SU-DHL-6 (cell line): ENCODE data around the gene MRGPRF.

Experiments used
- H2AFZ ChIP-seq: fragments of 200-600 bp; sonication (generic); 2 replicates; pipeline ENCODE4 v1.6.1; 2014; ENCODE audit warnings: low read depth, mild to moderate bottlenecking, moderate library complexity, mixed read lengths, antibody characterized with exemption, low read length; ENCODE audit not compliant: severe bottlenecking
- H3F3A ChIP-seq: fragments of 200-600 bp; shearing (Covaris generic); 2 replicates; pipeline ENCODE4 v1.6.0; 2016; ENCODE audit warnings: antibody characterized with exemption, mild to moderate bottlenecking; ENCODE audit not compliant: insufficient read depth
- H3K27ac ChIP-seq: fragments of 200-600 bp; sonication (generic); 2 replicates; pipeline ENCODE4 v1.5.1; 2016; ENCODE audit warnings: low read depth, mild to moderate bottlenecking, low read length, moderate library complexity, mixed read lengths
- H3K27me3 ChIP-seq: fragments of 200-600 bp; sonication (generic), shearing (Covaris generic); 2 replicates; pipeline ENCODE4 v1.6.0; 2014; ENCODE audit warnings: mild to moderate bottlenecking, low read length
- H3K36me3 ChIP-seq: fragments of 200-600 bp; sonication (generic); 2 replicates; pipeline ENCODE4 v1.6.1; 2014; ENCODE audit warnings: mild to moderate bottlenecking, low read length, mixed read lengths
- H3K4me2 ChIP-seq: fragments of 300-600, 200-600 bp; shearing (Covaris generic), sonication (generic); 2 replicates; pipeline ENCODE4 v1.6.0; 2014; ENCODE audit warnings: low read length, low read depth, mild to moderate bottlenecking; ENCODE audit not compliant: poor library complexity, severe bottlenecking
- H3K4me3 ChIP-seq: fragments of 200-600 bp; sonication (generic); 2 replicates; pipeline ENCODE4 v1.5.1; 2014; ENCODE audit warnings: antibody characterized with exemption, low read length, mild to moderate bottlenecking, mixed read lengths; ENCODE audit not compliant: insufficient read depth, poor library complexity, severe bottlenecking
- H3K79me2 ChIP-seq: fragments of 200-600 bp; sonication (generic); 2 replicates; pipeline ENCODE4 v1.6.1; 2014; ENCODE audit warnings: mild to moderate bottlenecking, low read length, moderate library complexity; ENCODE audit not compliant: insufficient read depth
- H3K9ac ChIP-seq: fragments of 200-600 bp; sonication (generic); 2 replicates; pipeline ENCODE4 v1.7.0; 2014; ENCODE audit warnings: mild to moderate bottlenecking, low read length
- H3K9me2 ChIP-seq: fragments of 200-600 bp; sonication (generic); replicated peaks from 2 replicates; pipeline ENCODE4 v1.6.1; 2014; ENCODE audit warnings: low read length; ENCODE audit not compliant: insufficient read depth
- H3K9me3 ChIP-seq: fragments of 200-600 bp; sonication (generic); 2 replicates; pipeline ENCODE4 v1.6.1; 2014; ENCODE audit warnings: low read length, mixed read lengths; ENCODE audit not compliant: insufficient read depth
- H4K20me1 ChIP-seq: fragments of 200-600 bp; sonication (generic); 2 replicates; pipeline ENCODE4 v1.6.1; 2014; ENCODE audit warnings: low read depth, mild to moderate bottlenecking, antibody characterized with exemption, low read length, moderate library complexity, mixed read lengths
- EZH2phosphoT487 ChIP-seq: fragments of 200-600 bp; sonication (generic), shearing (Covaris generic); conservative IDR thresholded peaks from 2 replicates; pipeline ENCODE4 v1.6.1; 2018; ENCODE audit warnings: mild to moderate bottlenecking, antibody characterized with exemption, low read length, moderate library complexity, mixed read lengths
- TF ChIP-seq, protein P1 (sequence below): fragments of 200-600 bp; sonication (generic); IDR thresholded peaks from one replicate; pipeline ENCODE4 v1.5.1; 2017; ENCODE audit warnings: antibody characterized with exemption, mild to moderate bottlenecking, low read length, moderate library complexity; ENCODE audit not compliant: insufficient read depth, poor library complexity, severe bottlenecking

The MRGPRF gene

DNA sequence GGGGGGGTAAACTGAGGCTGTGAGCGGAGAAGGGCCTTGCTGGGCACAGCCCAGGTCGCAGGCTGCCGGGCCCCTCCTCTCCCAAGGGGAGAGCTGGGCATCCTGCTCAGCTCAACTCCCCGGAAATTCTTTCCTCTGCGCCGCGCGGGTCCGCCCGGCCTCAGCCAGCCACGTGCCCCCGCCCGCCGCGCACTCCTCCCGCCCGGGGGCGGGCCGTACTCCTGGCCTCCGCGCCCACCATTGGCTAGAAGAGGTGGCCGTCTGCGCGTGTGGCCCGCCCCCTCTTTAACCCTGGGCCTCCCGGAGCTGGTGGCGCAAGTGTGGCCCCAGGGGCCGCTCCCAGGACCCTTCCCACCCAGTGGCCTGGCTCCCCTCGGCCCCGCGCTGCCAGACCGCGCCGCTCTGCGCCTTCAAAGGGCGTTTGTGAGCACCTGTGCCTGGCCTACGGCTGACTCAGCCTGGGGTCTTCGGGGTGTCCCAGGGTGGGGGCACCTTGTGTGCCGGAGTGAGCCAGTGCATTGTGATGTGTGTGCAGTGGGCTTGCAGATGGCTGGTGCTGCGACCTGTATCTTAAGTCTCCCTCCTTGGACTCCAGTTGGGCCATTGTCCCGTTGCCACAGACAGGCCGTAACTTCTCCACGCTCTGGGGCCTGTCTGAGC is 2.0 kb downstream of the MRGPRF start:
- Histone ChIP-seq H3K9me2 (no peaks in the 10 kb centered on the region), H3K4me3 (no peak overlapping the region), H3K79me2 (no peaks in the 10 kb centered on the region), H3K9ac (no peak overlapping the region), H3K36me3 (no peaks in the 10 kb centered on the region), H3K27ac (no peak overlapping the region), H3K4me2 (no peak overlapping the region), H2AFZ (no peak overlapping the region), H3F3A (no peaks in the 10 kb centered on the region), H3K27me3 (no peaks in the 10 kb centered on the region), H4K20me1 (no peaks in the 10 kb centered on the region), H3K9me3 (no peaks in the 10 kb centered on the region)
- TF ChIP-seq EZH2phosphoT487: no peak
- TF ChIP-seq, protein P1, sequence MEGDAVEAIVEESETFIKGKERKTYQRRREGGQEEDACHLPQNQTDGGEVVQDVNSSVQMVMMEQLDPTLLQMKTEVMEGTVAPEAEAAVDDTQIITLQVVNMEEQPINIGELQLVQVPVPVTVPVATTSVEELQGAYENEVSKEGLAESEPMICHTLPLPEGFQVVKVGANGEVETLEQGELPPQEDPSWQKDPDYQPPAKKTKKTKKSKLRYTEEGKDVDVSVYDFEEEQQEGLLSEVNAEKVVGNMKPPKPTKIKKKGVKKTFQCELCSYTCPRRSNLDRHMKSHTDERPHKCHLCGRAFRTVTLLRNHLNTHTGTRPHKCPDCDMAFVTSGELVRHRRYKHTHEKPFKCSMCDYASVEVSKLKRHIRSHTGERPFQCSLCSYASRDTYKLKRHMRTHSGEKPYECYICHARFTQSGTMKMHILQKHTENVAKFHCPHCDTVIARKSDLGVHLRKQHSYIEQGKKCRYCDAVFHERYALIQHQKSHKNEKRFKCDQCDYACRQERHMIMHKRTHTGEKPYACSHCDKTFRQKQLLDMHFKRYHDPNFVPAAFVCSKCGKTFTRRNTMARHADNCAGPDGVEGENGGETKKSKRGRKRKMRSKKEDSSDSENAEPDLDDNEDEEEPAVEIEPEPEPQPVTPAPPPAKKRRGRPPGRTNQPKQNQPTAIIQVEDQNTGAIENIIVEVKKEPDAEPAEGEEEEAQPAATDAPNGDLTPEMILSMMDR: no peak

DNA sequence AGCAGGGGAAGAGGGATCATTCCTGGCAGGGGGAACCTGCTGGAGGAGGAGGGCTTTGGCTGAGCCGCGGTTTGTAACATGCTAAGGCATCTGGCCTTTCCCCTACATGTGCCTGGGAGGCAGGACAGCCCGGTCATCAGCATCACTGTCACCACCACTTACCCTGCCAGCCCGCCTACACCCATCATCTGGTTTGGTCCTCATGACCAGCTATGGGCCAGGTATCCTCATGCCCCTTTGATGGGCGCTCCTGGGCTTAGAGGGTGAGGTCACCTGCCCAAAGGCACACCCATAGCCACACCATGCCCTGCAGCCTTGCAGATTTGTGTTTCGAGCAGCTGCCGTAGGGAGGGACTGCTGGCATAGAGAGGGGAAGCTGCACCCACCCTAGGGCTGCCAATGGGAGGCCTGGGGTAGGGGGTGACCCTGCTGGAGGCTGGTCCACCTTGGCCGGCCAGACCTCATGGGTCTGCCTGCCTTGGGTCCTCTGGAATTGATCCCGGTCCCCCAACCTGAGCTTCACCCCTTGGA is 2.6 kb downstream of the MRGPRF start:
- Histone ChIP-seq H3K9me2 (no peaks in the 10 kb centered on the region), H3K4me2 (no peak overlapping the region), H4K20me1 (no peaks in the 10 kb centered on the region), H3K79me2 (no peaks in the 10 kb centered on the region), H3K9me3 (no peaks in the 10 kb centered on the region), H3K9ac (no peak overlapping the region), H3K4me3 (no peak overlapping the region), H3K27ac (no peak overlapping the region), H3K36me3 (no peaks in the 10 kb centered on the region), H3F3A (no peaks in the 10 kb centered on the region), H2AFZ (no peak overlapping the region), H3K27me3 (no peaks in the 10 kb centered on the region)
- TF ChIP-seq, protein P1: no peak
- TF ChIP-seq EZH2phosphoT487: no peak

GRCh38 chr11:69009441-69010211 is 3.4 kb downstream of the MRGPRF start:
- no peaks in the 10 kb centered on the region for H3F3A ChIP-seq
- no peaks in the 10 kb centered on the region for H3K36me3 ChIP-seq
- no peak overlapping the region for H2AFZ ChIP-seq
- H3K9me3 ChIP-seq: no peaks in the 10 kb centered on the region
- H3K27ac ChIP-seq: no peak overlapping the region
- H3K4me3 ChIP-seq: no peak overlapping the region
- TF ChIP-seq, protein P1: no peak
- no peak for TF ChIP-seq EZH2phosphoT487
- no peaks in the 10 kb centered on the region for H3K79me2 ChIP-seq
- no peak overlapping the region for H3K4me2 ChIP-seq
- H3K9me2 ChIP-seq: no peaks in the 10 kb centered on the region
- H4K20me1 ChIP-seq: no peaks in the 10 kb centered on the region
- no peaks in the 10 kb centered on the region for H3K27me3 ChIP-seq
- no peak overlapping the region for H3K9ac ChIP-seq
